GM18907 (cell line): ENCODE measurements around the gene MRPS22.
A peak's percentile ranks its signal among the peaks of the same experiment; 100 is the strongest.

Experiments
- ATAC-seq: cut with Tn5 transposase; IDR thresholded peaks from one replicate; pipeline ENCODE4 v1.9.1; 2021; ENCODE audit warnings: mild to moderate bottlenecking, moderate library complexity; ENCODE audit not compliant: unreplicated experiment

Gene MRPS22

DNA sequence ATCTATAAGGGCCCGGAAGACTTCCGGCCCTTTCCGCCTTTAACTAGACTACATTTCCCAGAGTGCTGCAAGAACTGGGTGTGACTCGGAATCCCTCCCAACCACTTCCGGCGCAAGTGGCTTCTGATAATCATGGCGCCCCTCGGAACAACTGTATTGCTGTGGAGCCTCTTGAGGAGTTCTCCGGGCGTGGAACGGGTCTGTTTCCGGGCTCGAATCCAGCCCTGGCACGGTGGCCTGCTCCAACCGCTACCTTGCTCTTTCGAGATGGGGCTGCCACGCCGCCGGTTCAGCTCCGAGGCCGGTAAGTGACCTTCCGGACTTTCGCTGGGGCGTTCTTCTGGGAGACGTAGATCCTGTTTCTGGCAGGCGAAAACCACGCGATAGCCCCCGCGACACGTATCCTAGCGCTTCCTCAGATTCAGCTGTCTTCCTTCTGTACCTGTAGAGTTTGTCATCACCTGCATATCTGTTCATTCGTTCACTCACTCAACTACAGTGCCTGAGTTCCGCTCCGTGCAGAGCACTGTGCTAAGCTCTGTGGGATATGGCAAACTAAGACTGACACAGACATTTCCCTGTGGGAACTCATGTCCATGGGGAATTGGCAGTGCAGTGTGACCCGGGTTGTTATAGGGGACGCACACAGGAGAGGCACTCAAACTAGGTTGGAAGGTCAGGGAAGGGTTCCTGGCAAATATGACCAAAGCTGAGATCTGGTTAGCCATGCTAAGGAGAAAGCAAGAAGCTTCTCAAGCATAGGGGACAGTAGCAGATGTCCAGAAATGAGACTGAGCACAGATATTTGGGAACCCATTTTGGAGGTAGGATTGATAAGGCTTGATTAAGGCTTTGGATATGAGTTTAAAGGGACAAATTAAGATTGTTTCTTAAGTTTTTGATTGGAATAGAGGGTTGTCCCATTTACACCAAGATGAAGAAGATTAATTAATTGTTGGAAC, at the start of gene MRPS22:
Gene MRPS22, plus strand, starts transcription at position 126 of the 962 bp plus-strand sequence. Its CDS starts 7 bp downstream, at position 133.
- ATAC-seq = peak; percentile 99

DNA sequence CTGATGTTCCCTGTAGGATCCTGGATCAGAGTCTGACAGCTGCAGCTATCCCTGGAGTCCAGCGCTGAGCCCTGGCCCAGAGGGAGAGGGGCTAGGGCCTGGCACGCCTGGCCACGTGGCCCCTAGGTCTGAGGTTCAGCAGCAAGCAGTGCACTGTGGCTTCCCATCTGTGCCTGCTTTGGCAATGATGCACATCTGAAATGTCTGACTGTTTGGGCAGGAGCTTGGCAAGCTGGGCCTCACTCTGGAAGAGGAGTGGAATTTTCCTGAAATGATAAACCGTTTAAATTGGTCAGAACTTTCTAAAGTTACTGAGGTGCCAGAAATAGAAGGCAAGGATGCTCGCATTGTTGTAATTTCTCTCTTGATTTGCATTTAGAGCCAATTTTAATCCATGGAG, 48.8 kb upstream of the MRPS22 start:
- no peak for ATAC-seq

DNA sequence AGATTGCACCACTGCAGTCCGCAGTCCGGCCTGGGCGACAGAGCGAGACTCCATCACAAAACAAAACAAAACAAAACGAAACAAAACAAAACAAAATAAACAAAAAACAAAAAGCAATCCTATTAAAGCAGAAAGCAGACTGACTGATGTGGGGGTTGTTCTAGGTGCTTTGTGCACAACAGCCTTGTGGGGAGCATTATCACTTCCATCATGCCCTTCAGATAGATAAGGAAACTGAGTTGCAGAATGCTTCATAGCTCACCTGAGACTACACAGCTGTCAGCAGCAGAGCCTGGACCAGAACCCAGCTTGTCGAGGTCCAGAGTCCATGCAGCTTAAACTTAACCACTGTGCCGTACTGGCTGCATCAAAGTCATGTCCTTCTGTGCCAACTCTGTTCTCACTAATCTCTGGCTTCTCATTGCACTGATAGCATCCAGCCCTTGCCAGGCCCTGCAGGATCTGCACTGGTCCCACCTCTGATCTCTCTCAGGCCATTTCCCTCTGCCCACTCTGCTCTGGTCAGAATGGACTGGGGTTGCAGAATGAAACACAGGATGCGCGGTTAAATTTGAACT, 47.6 kb upstream of the MRPS22 start:
- ATAC-seq = no peak

DNA sequence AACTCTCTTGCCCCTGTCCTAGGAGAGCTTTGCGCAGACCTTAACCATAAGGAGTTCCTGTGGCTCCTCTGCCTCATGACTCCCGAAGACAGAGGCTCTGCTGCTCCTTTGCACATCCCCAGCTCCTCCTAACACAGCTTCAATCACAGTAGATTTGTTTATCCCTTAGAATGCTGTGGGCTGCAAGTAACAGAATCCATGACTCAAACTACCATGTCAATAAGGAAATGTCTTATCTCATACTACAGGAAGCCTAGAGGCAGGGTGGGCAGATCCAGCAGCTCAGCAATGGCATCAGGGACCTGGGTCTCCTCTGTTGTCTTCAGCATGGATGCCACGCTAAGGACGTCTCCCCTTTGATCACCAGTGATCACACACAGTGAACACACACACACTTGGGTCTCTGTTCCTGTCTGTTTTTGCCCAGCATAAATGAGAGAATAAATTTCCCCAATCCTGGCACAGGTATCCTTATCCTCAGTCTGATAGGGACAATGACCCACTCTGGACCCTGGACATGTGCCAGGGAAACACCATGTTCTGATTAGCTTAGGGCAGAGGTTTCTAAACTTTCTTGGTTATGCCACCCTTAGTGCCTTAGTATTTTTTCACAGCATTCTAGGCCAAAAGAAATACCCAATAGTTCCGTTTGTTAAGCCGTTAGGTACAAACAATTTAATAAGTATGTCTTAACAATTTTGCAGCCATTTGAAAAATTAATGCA, 46.1 kb upstream of the MRPS22 start:
- ATAC-seq = no peak

DNA sequence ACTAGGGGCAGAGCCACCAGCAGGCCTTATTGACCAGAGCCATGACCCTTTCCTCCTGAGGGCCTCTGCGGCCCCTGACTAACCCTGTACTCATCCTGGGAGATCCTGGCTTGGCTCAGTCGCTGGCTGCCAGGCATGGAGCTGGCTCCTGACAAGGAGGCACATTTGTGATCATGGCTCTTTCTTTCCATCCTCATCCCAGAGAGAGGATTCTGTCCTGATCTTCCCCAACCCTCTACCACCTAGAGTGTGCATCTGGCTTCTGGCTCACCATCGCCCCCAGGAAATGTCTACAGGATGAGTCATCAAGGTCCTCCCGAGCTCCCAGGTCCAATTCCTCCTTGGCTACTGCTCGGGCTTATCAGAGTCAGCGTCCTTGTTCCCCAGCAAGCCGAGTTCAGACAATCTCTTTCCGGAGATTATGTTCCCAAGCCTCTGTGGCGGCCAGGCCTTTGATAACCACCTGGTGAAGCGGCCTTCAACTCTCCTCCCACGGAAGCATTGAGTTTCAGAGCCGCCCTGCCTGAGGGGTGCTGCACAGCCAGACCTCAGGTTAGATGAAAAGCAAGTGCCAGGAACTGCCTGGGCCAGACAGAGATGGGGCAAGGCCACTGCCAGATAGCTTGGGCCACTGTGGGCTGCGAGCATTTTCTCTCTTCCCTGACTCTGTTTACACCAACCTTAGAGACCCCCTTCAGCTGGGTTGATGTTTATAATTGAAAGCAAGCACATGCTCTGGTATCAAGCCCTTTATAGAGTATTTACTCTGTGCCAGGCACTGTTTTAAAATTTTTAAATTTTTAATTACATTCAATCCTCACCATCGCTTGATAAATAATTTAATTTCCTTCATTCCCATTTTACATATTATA, 44.3 kb upstream of the MRPS22 start:
- no peak for ATAC-seq

DNA sequence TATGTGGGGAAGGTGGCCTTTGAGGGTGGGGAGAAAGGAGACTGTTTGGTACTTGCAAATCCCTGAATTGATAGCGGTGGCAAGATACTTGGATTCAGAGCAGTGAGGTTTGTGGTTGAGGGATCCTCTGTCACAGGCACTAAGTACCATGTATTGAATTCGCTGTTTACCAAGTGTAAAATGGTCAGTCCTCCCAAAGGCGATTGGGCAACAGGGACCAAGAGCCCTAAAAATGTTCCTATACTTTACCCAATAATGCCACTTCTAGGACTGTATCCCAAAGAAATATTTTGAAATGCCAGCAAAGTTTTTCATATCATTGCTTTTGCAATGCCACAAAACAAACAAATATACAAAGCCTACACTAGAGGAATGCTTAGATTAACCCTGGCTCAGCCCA, 43.4 kb upstream of the MRPS22 start:
- ATAC-seq = no peak

DNA sequence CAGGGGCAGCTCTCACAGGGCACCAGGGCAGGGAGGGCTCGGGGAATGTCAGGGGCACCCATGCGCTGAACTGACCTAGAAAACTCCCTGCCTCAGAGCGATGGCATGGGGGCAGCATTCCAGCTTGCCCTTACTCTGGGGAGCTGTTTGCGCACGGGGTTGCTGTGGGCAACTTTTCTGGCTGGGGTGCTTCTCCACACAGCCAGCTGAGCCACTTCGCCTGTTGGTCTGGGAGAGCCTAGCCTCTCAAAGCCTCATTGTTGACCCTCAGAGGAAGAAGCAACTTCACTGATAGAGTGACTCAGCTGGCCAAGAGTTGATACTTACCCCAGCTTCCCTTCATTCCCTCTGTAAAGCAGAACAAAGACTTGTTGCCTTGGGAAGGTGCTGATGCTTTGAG, 42.6 kb upstream of the MRPS22 start:
- no peak for ATAC-seq

DNA sequence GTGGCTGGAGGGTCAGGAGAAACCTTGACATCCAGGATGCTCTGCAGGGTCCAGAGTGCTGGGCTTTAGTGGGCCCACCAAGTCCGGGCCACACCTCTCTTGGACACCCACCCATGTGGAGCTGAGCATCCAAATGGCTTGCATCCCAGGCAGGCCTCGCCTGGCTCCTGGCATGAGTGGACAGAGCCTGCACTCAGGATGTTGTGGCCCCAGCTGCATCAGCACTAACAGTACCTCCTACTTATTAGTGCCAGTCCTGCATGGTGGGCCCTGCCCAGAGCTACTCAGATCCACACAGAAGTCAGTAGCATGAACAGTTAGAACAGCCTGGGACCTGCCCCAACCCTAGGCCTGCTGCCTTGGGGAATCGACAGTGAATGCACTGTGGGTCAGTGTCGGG, 42.2 kb upstream of the MRPS22 start:
- ATAC-seq = no peak

DNA sequence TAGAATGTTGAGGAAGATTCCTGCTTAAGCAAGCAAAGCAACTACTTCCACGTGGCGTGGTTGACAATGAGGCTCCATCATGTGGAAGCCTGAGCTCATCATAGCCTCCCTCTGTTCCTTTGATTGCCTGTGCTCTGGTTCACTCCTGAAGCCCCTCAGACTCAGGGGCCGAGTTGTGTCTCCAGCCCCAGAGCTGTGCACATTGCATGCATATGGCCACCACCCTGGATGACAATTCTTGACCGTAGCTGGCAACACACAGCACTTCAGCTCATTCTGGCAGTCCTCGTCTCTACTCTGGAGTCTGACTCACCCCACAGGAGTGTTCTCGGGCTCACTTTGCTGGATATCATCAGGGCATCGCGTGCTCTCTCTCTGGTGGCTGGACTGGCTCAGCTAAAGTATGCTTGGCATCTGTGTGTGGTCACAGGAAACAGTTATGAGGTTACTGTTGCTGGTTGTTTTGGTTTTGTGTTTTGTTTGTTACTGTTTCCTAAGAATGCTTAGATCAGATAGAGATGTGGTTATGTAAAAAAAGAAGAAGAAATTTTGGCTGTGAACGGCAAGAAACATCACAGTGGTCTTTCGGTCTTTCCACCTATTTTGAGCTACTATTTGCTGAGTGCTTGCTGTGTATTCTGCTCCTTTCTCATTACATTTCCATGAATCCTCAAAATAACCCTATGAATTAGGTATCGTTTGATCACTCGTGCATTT, 41.6 kb upstream of the MRPS22 start:
- no peak for ATAC-seq

DNA sequence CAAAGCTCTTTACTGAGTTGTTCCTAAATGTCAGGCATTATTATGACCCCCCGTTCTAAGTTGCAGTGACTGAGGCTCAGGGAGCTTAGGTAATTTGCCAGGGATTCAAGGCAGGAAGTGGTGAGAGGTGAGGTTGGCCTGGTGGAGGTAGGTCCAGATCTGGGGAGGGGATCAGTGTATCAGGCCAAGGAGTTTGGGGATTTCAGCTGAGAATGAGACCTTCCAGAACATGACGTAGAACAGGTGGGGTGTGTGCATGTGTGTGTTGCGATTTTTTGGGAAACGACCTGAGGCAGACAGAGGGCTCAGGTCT, 41.1 kb upstream of the MRPS22 start:
- ATAC-seq = no peak

DNA sequence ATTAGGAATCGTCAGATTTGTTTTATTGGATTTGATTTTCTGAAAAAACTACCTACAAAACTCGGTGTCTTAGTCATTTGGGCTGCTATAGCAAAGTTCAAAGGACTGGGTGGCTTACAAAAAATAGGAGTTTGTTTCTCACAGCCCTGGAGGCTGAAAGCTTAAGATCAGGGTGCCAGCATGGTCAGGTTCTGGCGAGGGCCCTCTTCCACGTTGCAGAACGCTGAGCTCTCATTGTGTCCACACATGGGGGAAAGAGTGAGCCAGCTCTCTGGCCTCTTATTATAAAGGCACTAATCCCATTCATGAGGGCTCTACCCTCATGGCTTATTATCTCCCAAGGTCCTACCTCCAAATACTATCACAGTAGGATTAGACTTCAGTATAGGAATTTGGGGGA, 40.6 kb upstream of the MRPS22 start:
- ATAC-seq = no peak

DNA sequence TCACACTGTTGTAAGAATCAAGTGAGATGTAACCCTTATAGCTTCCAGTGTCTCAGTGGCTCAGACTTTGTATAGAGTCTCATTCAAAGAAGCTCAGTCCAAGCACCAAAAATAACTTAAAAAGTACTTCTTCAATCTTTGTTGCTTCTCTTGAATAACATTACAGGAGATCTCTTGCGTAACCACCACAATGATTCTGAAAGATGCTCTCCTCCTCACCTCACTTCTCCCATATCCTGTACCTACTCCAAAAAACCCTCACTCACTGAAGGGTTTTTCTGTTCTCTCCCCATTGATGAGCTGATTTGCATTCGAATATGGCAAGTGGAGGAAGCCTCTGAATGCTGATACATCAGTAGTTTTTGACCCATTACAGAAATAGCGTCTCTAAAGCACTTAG, 39.4 kb upstream of the MRPS22 start:
- no peak for ATAC-seq

DNA sequence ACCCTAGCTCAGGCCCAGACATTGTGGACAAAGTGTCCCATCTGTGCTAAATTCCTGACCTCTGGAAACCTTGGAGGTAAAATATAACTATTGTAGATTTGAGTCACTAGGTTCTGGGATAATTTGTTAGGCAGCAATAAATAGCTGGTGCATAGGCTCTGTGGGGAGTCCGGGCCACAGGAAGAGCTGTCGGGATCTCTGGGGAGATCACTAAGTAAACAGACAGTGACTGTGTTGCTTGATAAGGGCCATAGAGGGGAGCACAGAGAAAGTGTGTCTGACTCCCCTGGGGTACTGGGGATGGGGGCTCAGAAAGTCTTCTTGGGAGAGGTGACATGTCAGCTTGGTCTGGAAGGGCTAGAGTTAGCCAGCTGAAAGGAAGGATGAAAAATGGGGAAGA, 37.7 kb upstream of the MRPS22 start:
- ATAC-seq = no peak

DNA sequence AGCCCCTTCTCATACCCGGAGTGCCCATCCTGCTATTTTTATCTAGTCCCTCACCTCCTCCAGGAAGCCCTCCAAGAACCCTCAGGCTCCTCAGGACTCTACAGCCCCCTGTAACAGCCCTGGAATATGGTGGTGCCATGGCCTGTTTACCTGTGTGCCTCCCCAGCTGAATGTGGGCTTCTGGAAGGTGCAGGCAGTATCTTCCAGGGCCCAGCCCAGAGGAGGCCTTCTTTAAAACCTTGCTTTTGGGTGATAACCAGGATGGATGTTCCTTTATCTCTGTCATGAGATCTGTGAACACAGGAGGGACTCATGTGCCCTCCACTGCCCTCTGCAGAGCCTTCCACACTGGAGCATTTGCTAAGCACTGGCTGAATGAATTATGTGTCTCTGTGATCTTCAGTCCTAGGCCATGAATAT, 36.7 kb upstream of the MRPS22 start:
- no peak for ATAC-seq

DNA sequence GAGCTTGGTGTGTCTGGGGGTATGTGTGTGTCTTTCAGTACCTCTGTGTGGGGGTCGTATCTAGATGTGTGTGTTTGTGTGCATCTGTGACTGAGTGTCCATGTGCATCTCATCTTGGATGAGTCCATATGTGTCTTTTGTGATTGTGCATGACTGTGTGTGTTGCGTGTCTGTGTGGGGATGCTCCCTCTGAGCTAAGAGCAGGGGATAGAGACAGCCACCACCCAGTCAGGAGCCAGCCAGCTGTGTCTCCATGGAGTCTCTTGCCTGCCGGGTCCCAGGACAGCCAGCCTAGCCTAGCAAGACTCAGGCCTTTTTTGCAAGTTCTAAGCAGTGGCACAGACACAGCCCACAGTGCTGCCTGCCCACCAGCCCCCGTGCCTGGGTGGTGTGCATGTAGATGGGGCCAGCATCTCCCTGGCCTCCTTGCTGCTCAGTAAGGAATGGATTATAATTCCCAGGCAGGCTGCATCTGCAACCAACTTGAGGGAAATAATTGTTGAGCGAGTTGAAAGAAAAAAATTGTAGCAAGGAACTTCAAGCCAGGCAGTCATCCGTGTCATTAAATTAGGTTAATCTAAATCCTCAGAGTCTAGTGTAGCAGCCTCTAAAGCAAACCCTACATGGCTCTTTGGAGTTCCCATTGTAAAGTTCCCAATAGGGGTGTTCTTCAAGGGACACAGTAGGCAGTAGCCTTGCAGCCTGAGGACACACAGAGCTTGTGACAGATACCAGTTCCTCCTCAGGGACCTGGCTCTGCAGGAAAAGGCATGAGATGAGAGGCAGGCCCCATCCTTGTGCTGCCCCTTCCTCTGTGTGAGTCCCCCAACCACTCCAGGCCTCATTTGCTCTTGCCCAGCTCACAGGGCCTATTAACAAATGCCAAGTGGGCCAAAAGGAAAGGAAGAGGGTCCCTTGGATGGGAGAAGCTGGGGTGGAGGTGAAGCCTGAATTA, 35.9 kb upstream of the MRPS22 start:
- ATAC-seq = no peak

DNA sequence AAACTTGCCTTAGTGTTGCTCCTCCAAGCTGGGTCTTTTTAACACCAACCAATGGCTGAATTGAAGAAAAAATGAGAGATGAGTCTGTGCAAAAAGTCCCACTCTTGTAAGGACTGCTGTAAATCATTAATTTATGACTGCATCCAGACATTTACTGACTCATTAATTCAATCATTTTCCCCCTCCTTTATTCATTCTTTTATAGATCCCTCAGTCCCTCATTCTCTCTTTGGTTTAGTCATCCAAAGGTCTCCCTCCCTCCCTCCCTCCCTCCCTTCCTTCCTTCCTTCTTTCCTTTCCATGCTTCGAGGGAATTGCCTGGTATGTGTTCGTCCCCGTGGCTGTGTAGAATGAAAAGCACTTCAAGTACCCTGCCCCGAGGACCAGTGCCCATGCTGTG, 35.3 kb upstream of the MRPS22 start:
- ATAC-seq = no peak

DNA sequence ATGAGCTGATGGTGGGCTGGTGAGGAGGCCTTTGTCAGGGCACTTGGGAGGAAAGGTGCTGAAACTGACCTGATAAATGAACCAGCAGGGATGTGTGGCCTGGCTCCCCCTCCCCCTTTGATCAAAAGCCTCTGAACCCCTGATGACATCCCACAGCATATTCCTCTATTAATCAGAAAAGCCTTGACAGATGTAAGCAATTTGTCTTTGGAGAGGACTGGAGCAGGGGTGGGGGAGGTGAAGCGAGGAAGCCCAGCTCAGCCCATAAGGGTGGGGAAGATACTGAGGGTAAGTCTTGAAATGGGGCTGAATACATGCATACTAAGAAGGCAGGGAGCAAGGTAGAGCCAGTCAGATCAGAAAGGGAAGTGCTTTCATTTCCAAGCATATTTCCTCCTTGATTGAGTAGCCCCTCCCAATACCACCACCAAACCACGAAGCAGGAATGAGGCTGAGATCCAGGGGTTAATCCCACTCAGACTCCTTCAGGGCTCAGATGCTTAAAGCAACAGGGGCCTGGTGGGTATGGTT, 34.7 kb upstream of the MRPS22 start:
- no peak for ATAC-seq

DNA sequence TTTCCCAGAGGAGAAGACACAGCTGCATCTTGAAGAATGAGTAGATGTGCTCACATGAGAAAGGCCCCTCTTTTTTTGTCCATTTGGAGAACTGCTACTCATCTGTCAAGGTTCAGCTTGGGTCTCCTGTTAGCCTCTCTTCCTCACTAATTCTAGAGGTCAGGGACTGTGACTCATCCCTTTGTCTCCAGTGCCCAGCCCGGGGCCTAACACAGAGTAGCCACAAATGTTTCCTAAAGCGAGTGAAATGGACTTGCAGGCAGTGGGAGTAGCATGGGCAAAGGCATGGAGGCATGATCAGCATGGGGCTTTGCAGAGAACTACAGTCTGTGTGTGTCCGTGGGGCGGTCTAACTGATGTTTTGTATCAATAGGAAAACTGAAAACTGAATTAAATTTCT, 33.9 kb upstream of the MRPS22 start:
- ATAC-seq = no peak

DNA sequence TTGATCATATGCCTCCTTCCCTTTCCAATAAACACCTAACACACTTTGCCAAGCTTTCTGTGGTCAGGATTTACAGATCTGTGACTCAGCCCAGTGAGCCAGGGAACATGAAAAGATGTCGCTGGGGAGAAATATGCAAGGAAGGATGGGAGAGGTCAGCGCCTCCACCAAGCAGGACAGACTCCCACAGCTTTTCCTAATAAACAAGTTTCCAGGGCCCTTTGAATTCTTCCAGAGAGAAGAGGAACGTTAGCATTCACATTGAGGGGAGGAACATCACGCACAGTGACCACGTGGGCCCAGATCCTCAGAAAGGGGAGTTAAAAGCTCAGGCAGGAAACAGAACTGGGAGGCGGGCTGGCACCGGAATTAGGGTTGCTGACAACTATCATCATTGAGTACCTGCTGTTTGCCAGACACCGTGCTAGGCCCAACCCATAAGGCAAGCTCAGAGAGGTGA, 33.3 kb upstream of the MRPS22 start:
- ATAC-seq = no peak
